Activated CD4-positive, alpha-beta T cell treated with anti-CD3 and anti-CD28 coated beads, Interleukin-2, amount 50 U/mL, for 16 hours (primary cell): Measurements from ENCODE around the gene ATN1.
"Not testable (repeated sequence)": the region's sequence is repeated elsewhere in the genome, so short reads cannot be mapped to it uniquely, and the experiment has no call there.

Experiments used
- DNase-seq: peaks from one replicate; pipeline ENCODE4 v3.0.0-alpha.2; 2020

ATN1 gene

GRCh38 chr12:6904280-6905276 lies 23.2 kb upstream of the ATN1 start, which contains the start of gene LRRC23:
LRRC23 (plus strand) TSS chr12:6904822; CDS start chr12:6905634, 812 bp downstream.
- DNase-seq, result peak; percentile 98

GRCh38 chr12:6905414-6906040 lies 22.2 kb upstream of the ATN1 start:
- no peak for DNase-seq

- not testable (repeated sequence) for DNase-seq
These were observed 19.6 kb upstream of the ATN1 start for GRCh38 chr12:6908141-6908540.

- no peak for DNase-seq
These were observed 18.2 kb upstream of the ATN1 start for GRCh38 chr12:6909421-6910145.

- no peak for DNase-seq
These were observed 15.4 kb upstream of the ATN1 start for GRCh38 chr12:6912164-6912935.

GRCh38 chr12:6914246-6914946 lies 13.4 kb upstream of the ATN1 start, which contains the start of gene ENO2:
ENO2 (plus strand) TSS chr12:6914580; CDS start chr12:6915833, 1,253 bp downstream.
- peak; percentile 78 for DNase-seq

- no peak for DNase-seq
These were observed 12.6 kb upstream of the ATN1 start for GRCh38 chr12:6914947-6915788.

GRCh38 chr12:6915789-6916285 lies 11.9 kb upstream of the ATN1 start:
- no peak for DNase-seq

- DNase-seq, result no peak
These were observed 11.1 kb upstream of the ATN1 start for GRCh38 chr12:6916426-6917200.

GRCh38 chr12:6917491-6918231 lies 10.1 kb upstream of the ATN1 start:
- no peak for DNase-seq

- no peak for DNase-seq
These were observed 8.2 kb upstream of the ATN1 start for GRCh38 chr12:6919588-6919987.

- DNase-seq, result no peak
These were observed 6.2 kb upstream of the ATN1 start for GRCh38 chr12:6921539-6921938.

GRCh38 chr12:6921996-6922946 lies 5.5 kb upstream of the ATN1 start:
- no peak for DNase-seq

- no peak for DNase-seq
These were observed 4.6 kb upstream of the ATN1 start for GRCh38 chr12:6923003-6923732.

- DNase-seq, result no peak
These were observed 3.9 kb upstream of the ATN1 start for GRCh38 chr12:6923851-6924250.

- no peak for DNase-seq
These were observed 2.6 kb upstream of the ATN1 start for GRCh38 chr12:6925239-6925539.
